Measurements from ENCODE around the gene DHFR. TPM values are rescaled to one million over a fixed set of nuclear protein-coding genes. Genes with fewer than 3 reads are reported as not detected.

The DHFR gene
- total and polyA plus RNA-seq, 2 experiments from 2014 or later: 11.6 to 23.8 TPM

DNA sequence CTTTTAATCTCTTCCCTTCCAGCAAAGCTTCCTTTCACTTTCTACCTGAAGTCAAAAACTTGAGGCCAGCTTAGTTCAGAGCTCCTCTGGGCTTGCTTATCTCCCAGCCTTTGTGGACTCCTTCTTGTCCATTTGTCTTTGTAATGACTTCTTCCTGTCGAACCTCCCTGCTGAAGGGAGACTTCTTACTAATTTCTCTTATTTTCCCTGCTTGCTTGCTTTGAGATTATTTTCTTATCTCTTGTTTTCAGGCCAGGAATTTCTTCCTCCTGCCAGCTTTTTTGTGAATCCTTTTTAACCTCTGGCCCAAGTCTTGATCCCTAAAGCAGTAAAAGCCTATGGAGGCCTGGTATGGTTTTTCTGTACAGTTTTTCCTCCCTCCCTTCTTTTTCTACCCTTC, 46.8 kb upstream of the DHFR start:
- H3K4me3 ChIP-seq: no peak overlapping the region
- in situ Hi-C loops (cut with MboI): no loop called here
- H3K27me3 ChIP-seq (replicated peaks; ENCODE audit: insufficient read depth): no peaks in the 10 kb centered on the region
- no peak for DNase-seq
- TF ChIP-seq EZH2phosphoT487 (IDR thresholded peaks at IDR 0.05; ENCODE audit: insufficient read depth, low read depth): no peak
- no peak for TF ChIP-seq EZH2 (IDR thresholded peaks at IDR 0.05; ENCODE audit: insufficient read depth, poor library complexity, severe bottlenecking)
- no peak overlapping the region for H3K27ac ChIP-seq
- no peaks in the 10 kb centered on the region for H3K9me3 ChIP-seq (ENCODE audit: low read depth)
- H3K36me3 ChIP-seq (ENCODE audit: low read depth): 0 out of 2 replicates have a peak, but pooled peaks cover 5% of the 10 kb centered on the region
- no peak overlapping the region for H2AFZ ChIP-seq
- no peaks in the 10 kb centered on the region for H3K79me2 ChIP-seq (ENCODE audit: insufficient read depth)
- no peaks in the 10 kb centered on the region for H3F3A ChIP-seq (ENCODE audit: insufficient read depth)
- WGBS, 2 experiments (ENCODE audit: low coverage in 1 of 2, low lambda C conversion rate in 2 of 2, missing lambda C conversion rate in 2 of 2): 62 to 82% methylated on average over 1 of the region's 1 CpG
- no peak overlapping the region for H3K9ac ChIP-seq
- 0 out of 2 replicates have a peak, but pooled peaks cover 5% of the 10 kb centered on the region for H3K4me1 ChIP-seq (ENCODE audit: insufficient read depth)
- no peak overlapping the region for H3K4me2 ChIP-seq (ENCODE audit: unreplicated experiment)
- H4K20me1 ChIP-seq (ENCODE audit: insufficient read depth): no peaks in the 10 kb centered on the region
- H3K9me2 ChIP-seq (ENCODE audit: insufficient read depth): no peaks in the 10 kb centered on the region

- no peaks in the 10 kb centered on the region for H3K4me1 ChIP-seq (ENCODE audit: insufficient read depth)
- H3K9ac ChIP-seq: no peak overlapping the region
- no peak for DNase-seq
- H3K9me2 ChIP-seq (ENCODE audit: insufficient read depth): no peaks in the 10 kb centered on the region
- no peak overlapping the region for H3K4me2 ChIP-seq (ENCODE audit: unreplicated experiment)
- 85 to 93% methylated on average over 5 of the region's 5 CpGs for WGBS, 2 experiments (ENCODE audit: low coverage in 1 of 2, low lambda C conversion rate in 2 of 2, missing lambda C conversion rate in 2 of 2)
- no peak overlapping the region for H3K4me3 ChIP-seq
- no peaks in the 10 kb centered on the region for H3K27me3 ChIP-seq (replicated peaks; ENCODE audit: insufficient read depth)
- H3K9me3 ChIP-seq (ENCODE audit: low read depth): no peaks in the 10 kb centered on the region
- H2AFZ ChIP-seq: no peak overlapping the region
- TF ChIP-seq EZH2 (IDR thresholded peaks at IDR 0.05; ENCODE audit: insufficient read depth, poor library complexity, severe bottlenecking) (no peak), EZH2phosphoT487 (IDR thresholded peaks at IDR 0.05; ENCODE audit: insufficient read depth, low read depth) (no peak)
- no peak overlapping the region for H3K27ac ChIP-seq
- in situ Hi-C loops (cut with MboI): loop anchor here (25.0 kb wide), 1 partner anchor 489 kb away; no protein-coding TSS in a partner anchor
- no peaks in the 10 kb centered on the region for H3K79me2 ChIP-seq (ENCODE audit: insufficient read depth)
- H3F3A ChIP-seq (ENCODE audit: insufficient read depth): no peaks in the 10 kb centered on the region
- H3K36me3 ChIP-seq (ENCODE audit: low read depth): 0 out of 2 replicates have a peak, but pooled peaks cover 5% of the 10 kb centered on the region
- no peaks in the 10 kb centered on the region for H4K20me1 ChIP-seq (ENCODE audit: insufficient read depth)
Measured at GRCh38 chr5:80698369-80698768, 43.6 kb upstream of the DHFR start.

DNA sequence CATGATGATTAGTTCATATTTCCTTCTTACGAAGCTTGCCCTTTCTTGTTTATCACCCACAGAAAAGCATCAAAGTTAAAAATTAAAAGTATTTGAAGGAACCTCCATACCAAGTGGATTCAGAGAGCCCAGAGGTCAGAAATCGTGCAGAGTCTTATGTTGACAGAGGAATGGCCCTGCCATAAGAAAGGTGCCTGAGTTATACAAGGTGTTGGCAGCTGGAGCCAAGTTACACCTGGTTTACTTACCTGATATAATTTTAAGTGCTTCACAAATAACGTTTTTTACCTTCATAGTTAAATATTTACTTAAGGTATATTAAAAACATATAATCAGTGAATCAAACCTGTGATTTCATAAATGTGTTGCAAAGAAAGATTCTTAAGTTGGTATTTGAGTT, 42.3 kb upstream of the DHFR start:
- in situ Hi-C loops (cut with MboI): loop anchor here (25.0 kb wide), 1 partner anchor 490 kb away; no protein-coding TSS in a partner anchor
- DNase-seq: no peak
- H3K27ac ChIP-seq: no peak overlapping the region
- TF ChIP-seq EZH2 (IDR thresholded peaks at IDR 0.05; ENCODE audit: insufficient read depth, poor library complexity, severe bottlenecking) (no peak), EZH2phosphoT487 (IDR thresholded peaks at IDR 0.05; ENCODE audit: insufficient read depth, low read depth) (no peak)
- no peak overlapping the region for H3K4me3 ChIP-seq
- H3F3A ChIP-seq (ENCODE audit: insufficient read depth): no peaks in the 10 kb centered on the region
- WGBS, 2 experiments (ENCODE audit: low coverage in 1 of 2, low lambda C conversion rate in 2 of 2, missing lambda C conversion rate in 2 of 2): 90% methylated on average over 3 of the region's 3 CpGs
- H3K79me2 ChIP-seq (ENCODE audit: insufficient read depth): no peaks in the 10 kb centered on the region
- H3K36me3 ChIP-seq (ENCODE audit: low read depth): 0 out of 2 replicates have a peak, but pooled peaks cover 5% of the 10 kb centered on the region
- no peaks in the 10 kb centered on the region for H3K9me3 ChIP-seq (ENCODE audit: low read depth)
- no peaks in the 10 kb centered on the region for H4K20me1 ChIP-seq (ENCODE audit: insufficient read depth)
- no peaks in the 10 kb centered on the region for H3K4me1 ChIP-seq (ENCODE audit: insufficient read depth)
- no peak overlapping the region for H2AFZ ChIP-seq
- no peaks in the 10 kb centered on the region for H3K9me2 ChIP-seq (ENCODE audit: insufficient read depth)
- H3K4me2 ChIP-seq (ENCODE audit: unreplicated experiment): no peak overlapping the region
- no peaks in the 10 kb centered on the region for H3K27me3 ChIP-seq (replicated peaks; ENCODE audit: insufficient read depth)
- no peak overlapping the region for H3K9ac ChIP-seq

DNA sequence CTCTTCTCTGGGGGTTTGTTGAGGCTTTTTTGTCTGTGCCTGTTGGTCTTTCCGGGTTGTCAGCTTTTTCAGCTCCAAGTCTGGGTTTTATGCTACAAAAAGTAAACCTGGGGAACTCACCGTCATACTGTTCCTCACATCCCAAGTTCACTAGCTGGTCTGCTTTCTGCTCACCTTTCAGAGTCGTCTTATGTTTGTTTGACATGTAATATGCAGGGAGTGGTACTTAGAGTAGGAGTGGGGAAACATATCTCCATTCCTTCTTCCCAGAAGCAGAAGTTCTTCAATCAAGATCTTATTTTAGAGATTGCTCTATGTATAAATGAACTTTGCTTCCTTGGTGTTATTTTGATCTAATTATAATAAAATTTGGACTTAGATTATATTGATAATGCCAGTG, 41.7 kb upstream of the DHFR start:
- H3K9ac ChIP-seq: no peak overlapping the region
- no peaks in the 10 kb centered on the region for H3K79me2 ChIP-seq (ENCODE audit: insufficient read depth)
- TF ChIP-seq EZH2phosphoT487 (IDR thresholded peaks at IDR 0.05; ENCODE audit: insufficient read depth, low read depth) (no peak), EZH2 (IDR thresholded peaks at IDR 0.05; ENCODE audit: insufficient read depth, poor library complexity, severe bottlenecking) (no peak)
- in situ Hi-C loops (cut with MboI): loop anchor here (25.0 kb wide), 1 partner anchor 491 kb away; no protein-coding TSS in a partner anchor
- no peaks in the 10 kb centered on the region for H3F3A ChIP-seq (ENCODE audit: insufficient read depth)
- DNase-seq: no peak
- no peaks in the 10 kb centered on the region for H3K4me1 ChIP-seq (ENCODE audit: insufficient read depth)
- H3K27me3 ChIP-seq (replicated peaks; ENCODE audit: insufficient read depth): no peaks in the 10 kb centered on the region
- 96 to 97% methylated on average over 3 of the region's 3 CpGs for WGBS, 2 experiments (ENCODE audit: low coverage in 1 of 2, low lambda C conversion rate in 2 of 2, missing lambda C conversion rate in 2 of 2)
- no peaks in the 10 kb centered on the region for H3K9me3 ChIP-seq (ENCODE audit: low read depth)
- 0 out of 2 replicates have a peak, but pooled peaks cover 5% of the 10 kb centered on the region for H3K36me3 ChIP-seq (ENCODE audit: low read depth)
- no peak overlapping the region for H3K4me3 ChIP-seq
- H3K9me2 ChIP-seq (ENCODE audit: insufficient read depth): no peaks in the 10 kb centered on the region
- H3K27ac ChIP-seq: no peak overlapping the region
- H3K4me2 ChIP-seq (ENCODE audit: unreplicated experiment): no peak overlapping the region
- no peak overlapping the region for H2AFZ ChIP-seq
- H4K20me1 ChIP-seq (ENCODE audit: insufficient read depth): no peaks in the 10 kb centered on the region

Data from GM23248 (cell line).